ENCODE results near the gene COMP.

GRCh38 chr19:18736415-18737336 is 54.4 kb downstream of the COMP start:
- TF ChIP-seq CTCF (IDR thresholded peaks at IDR 0.05) (no peak), POLR2A (IDR thresholded peaks at IDR 0.05; ENCODE audit: low read depth) (no peak), POLR2AphosphoS5 (IDR thresholded peaks at IDR 0.05) (no peak), EP300 (IDR thresholded peaks at IDR 0.05) (no peak)

All from esophagus muscularis mucosa (tissue), 4 donors.